B cell (primary cell): ENCODE data around the gene RNLS. TPM values are rescaled to one million over a fixed set of nuclear protein-coding genes. Genes with fewer than 3 reads are reported as not detected.

ENCODE experiments used
- ATAC-seq: fragments of 200-7000 bp; cut with Tn5 transposase; one replicate; pipeline ENCODE4 v1.10.0; 2021; ENCODE audit warnings: low read depth, mild to moderate bottlenecking, moderate number of reproducible peaks, moderate library complexity
- CTCF ChIA-PET: fragments of 350-600 bp; sonication (Branson Sonifier 250); formaldehyde crosslinking; loops from one replicate; lab custom pipeline; 2021; ENCODE audit warnings: antibody characterized with exemption, inconsistent platforms; lab: Charles Lee
- POLR2A ChIA-PET: fragments of 350-600 bp; sonication (Branson Sonifier 250); formaldehyde crosslinking; loops from one replicate; lab custom pipeline; 2021; ENCODE audit warnings: antibody characterized with exemption; lab: Charles Lee
- DNase-seq: peaks from one replicate; pipeline ENCODE4 v3.0.0; 2013
- H2AFZ ChIP-seq: 2 replicates; pipeline ENCODE4 v1.6.1; 2012; ENCODE audit warnings: mild to moderate bottlenecking, low read depth, low read length; ENCODE audit not compliant: insufficient read depth, poor library complexity, severe bottlenecking
- H3K27ac ChIP-seq, 2 donors: 1 replicate in 1 of 2; 2 replicates in 1 of 2; pipeline ENCODE4 v1.5.1; 2012 to 2013; ENCODE audit warnings: low read length in 2 of 2, mild to moderate bottlenecking in 2 of 2, moderate library complexity in 1 of 2
- H3K27me3 ChIP-seq, 4 experiments: fragments of 200-600 bp in 1 of 4; sonication (generic) in 1 of 4; replicated peaks in 1 of 4; 1 replicate in 2 of 4; 2 replicates in 2 of 4; pipeline versions ENCODE4 v1.6.1 to v1.7.0; 2013 to 2016; ENCODE audit warnings: low read length in 3 of 4, mild to moderate bottlenecking in 2 of 4, mixed read lengths in 1 of 4, moderate library complexity in 1 of 4; ENCODE audit not compliant: insufficient read depth in 4 of 4, control insufficient read depth in 3 of 4; ENCODE audit errors: control extremely low read depth in 1 of 4
- H3K36me3 ChIP-seq, 2 experiments: replicated peaks in 1 of 2; 1 replicate in 1 of 2; 2 replicates in 1 of 2; pipeline versions ENCODE4 v1.6.1 to v1.7.1; 2013; ENCODE audit warnings: low read length in 1 of 2; ENCODE audit not compliant: insufficient read depth in 2 of 2, control insufficient read depth in 1 of 2; ENCODE audit errors: control extremely low read depth in 1 of 2, extremely low read depth in 1 of 2
- H3K4me1 ChIP-seq, 2 donors: fragments of 200-600 bp in 1 of 2; sonication (generic) in 1 of 2; 1 replicate in 1 of 2; 2 replicates in 1 of 2; pipeline versions ENCODE4 v1.5.1 to v1.6.1; 2013 to 2017; ENCODE audit warnings: low read length in 2 of 2; ENCODE audit not compliant: control insufficient read depth in 2 of 2, insufficient read depth in 2 of 2
- H3K4me2 ChIP-seq: replicated peaks from 2 replicates; pipeline ENCODE3; 2012; ENCODE audit warnings: mild to moderate bottlenecking, low read depth, low read length; ENCODE audit not compliant: poor library complexity, severe bottlenecking
- H3K4me3 ChIP-seq, 5 experiments: fragments of 200-600 bp in 1 of 5; sonication (generic) in 1 of 5; 1 replicate in 3 of 5; 2 replicates in 2 of 5; pipeline versions ENCODE4 v1.5.1 to v1.7.0; 2011 to 2016; ENCODE audit warnings: low read length in 4 of 5, mild to moderate bottlenecking in 4 of 5, low read depth in 2 of 5, control low read depth in 1 of 5, moderate library complexity in 1 of 5; ENCODE audit not compliant: insufficient read depth in 1 of 5; ENCODE audit errors: control extremely low read depth in 1 of 5, extremely low read depth in 1 of 5
- H3K79me2 ChIP-seq: fragments of 200-600 bp; sonication (generic); one replicate; pipeline ENCODE4 v1.6.0; 2016; ENCODE audit warnings: low read length; ENCODE audit not compliant: control insufficient read depth, insufficient read depth
- H3K9ac ChIP-seq: fragments of 200-600 bp; sonication (generic); 2 replicates; pipeline ENCODE4 v1.6.1; 2017; ENCODE audit warnings: mild to moderate bottlenecking, low read length, moderate library complexity
- H3K9me3 ChIP-seq, 3 donors: one replicate each; pipeline versions ENCODE4 v1.6.1 to v1.7.1; 2013; ENCODE audit warnings: low read length in 2 of 3; ENCODE audit not compliant: control insufficient read depth in 2 of 3, insufficient read depth in 1 of 3; ENCODE audit errors: control extremely low read depth in 1 of 3
- H4K20me1 ChIP-seq: 2 replicates; pipeline ENCODE4 v1.6.0; 2012; ENCODE audit warnings: mild to moderate bottlenecking, low read length; ENCODE audit not compliant: insufficient read depth, control insufficient read depth, poor library complexity, severe bottlenecking
- H3K27ac Mint-ChIP-seq: one replicate; pipeline ENCODE4 v1.8.0; 2021; ENCODE audit warnings: mixed read lengths
- H3K27me3 Mint-ChIP-seq: one replicate; pipeline ENCODE4 v1.8.0; 2021; ENCODE audit warnings: mixed read lengths
- H3K4me1 Mint-ChIP-seq: one replicate; pipeline ENCODE4 v1.8.0; 2021; ENCODE audit warnings: mixed read lengths
- H3K4me3 Mint-ChIP-seq: one replicate; pipeline ENCODE4 v1.8.0; 2021; ENCODE audit warnings: mixed read lengths
- H3K9me3 Mint-ChIP-seq: one replicate; pipeline ENCODE4 v1.8.0; 2022; ENCODE audit warnings: mixed read lengths; ENCODE audit not compliant: insufficient read depth
- EZH2 ChIP-seq: IDR thresholded peaks from 2 replicates; pipeline ENCODE4 v1.6.1; 2012; ENCODE audit warnings: borderline replicate concordance, low read depth, mild to moderate bottlenecking, moderate library complexity, low read length; ENCODE audit not compliant: insufficient read depth, poor library complexity, severe bottlenecking
- WGBS: methylation state at CpG from one replicate; pipeline ENCODE4 v1.1.5; 2013; ENCODE audit warnings: missing lambda C conversion rate; ENCODE audit not compliant: insufficient coverage; 5-methylcytosine and 5-hydroxymethylcytosine counted together
- intact Hi-C: fragments of 100-400 bp; cut with micrococcal nuclease; formaldehyde crosslinking; loops from one replicate; pipeline ENCODE4 v1.10.0; 2022
- polyA plus RNA-seq: library from polyadenylated mRNA; depleted of rRNA; stranded (reverse); fragments of >200 nt; gene quantifications from 2 replicates; pipeline ENCODE4 v1.2.3, GENCODE V29; 2012
- total RNA-seq, 2 donors: library from RNA; stranded (reverse); fragments of 120-200 nt in 1 of 2; gene quantifications; 1 replicate in 1 of 2; 2 replicates in 1 of 2; pipeline versions ENCODE4 v1.2.3 to v1.2.4, GENCODE V29; 2013 to 2022
- TF ChIP-seq, protein P1 (sequence below): fragments of 200-600 bp; IDR thresholded peaks from one replicate; pipeline ENCODE4 v1.8.0; 2022; ENCODE audit warnings: antibody characterized with exemption, mild to moderate bottlenecking

Gene RNLS
- total and polyA plus RNA-seq, 2 donors (not counting 1 experiment from before 2014, with no cell fraction given), result 3.5 to 7.5 TPM

DNA sequence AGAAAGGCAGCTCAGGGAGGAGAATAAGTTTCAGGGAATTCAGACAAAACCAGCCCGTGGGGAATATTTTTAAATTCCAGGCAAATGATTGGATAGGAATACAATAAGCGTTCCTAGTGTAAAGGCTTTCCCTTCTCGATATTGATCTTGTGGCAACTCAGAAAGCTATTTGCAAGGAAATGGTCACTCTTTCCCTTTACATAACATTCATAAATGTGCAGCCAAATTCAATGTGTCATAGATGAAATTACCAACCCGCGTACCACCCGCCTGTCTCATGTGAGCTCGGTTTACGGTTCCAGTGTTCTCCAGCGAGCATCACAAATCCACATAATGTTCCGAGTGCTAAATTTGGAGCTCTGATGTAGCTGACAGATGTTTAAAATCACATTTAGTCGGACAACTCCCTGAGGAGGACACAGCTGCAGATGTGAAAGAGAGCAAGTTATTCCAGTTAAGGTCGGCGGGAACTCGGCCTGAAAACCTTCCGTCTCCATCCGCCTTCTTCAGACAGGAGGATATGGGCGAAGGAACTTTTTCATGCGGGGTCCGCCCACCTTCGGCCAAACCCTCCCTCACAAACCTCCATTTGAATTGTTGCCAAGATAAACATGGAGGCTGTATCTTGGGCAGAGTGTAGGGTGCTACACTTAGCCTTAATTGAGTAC lies 327.0 kb downstream of the RNLS start:
- no peaks in the 10 kb centered on the region for H3K9me3 Mint-ChIP-seq
- intact Hi-C loops, result no loop called here
- POLR2A ChIA-PET, result no interaction called here
- H3K9ac ChIP-seq, result no peak overlapping the region
- no peak overlapping the region for H3K27ac ChIP-seq
- H3K4me3 Mint-ChIP-seq, result no peak overlapping the region
- no peaks in the 10 kb centered on the region for H3K79me2 ChIP-seq
- TF ChIP-seq EZH2, result no peak
- TF ChIP-seq, protein P1, sequence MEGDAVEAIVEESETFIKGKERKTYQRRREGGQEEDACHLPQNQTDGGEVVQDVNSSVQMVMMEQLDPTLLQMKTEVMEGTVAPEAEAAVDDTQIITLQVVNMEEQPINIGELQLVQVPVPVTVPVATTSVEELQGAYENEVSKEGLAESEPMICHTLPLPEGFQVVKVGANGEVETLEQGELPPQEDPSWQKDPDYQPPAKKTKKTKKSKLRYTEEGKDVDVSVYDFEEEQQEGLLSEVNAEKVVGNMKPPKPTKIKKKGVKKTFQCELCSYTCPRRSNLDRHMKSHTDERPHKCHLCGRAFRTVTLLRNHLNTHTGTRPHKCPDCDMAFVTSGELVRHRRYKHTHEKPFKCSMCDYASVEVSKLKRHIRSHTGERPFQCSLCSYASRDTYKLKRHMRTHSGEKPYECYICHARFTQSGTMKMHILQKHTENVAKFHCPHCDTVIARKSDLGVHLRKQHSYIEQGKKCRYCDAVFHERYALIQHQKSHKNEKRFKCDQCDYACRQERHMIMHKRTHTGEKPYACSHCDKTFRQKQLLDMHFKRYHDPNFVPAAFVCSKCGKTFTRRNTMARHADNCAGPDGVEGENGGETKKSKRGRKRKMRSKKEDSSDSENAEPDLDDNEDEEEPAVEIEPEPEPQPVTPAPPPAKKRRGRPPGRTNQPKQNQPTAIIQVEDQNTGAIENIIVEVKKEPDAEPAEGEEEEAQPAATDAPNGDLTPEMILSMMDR, result no peak
- H2AFZ ChIP-seq, result no peak overlapping the region
- H3K4me2 ChIP-seq, result no peak overlapping the region
- 98% methylated on average over 12 of the region's 20 CpGs for WGBS
- no peaks in the 10 kb centered on the region for H3K4me1 ChIP-seq
- H3K4me3 ChIP-seq, result no peak overlapping the region
- H3K27me3 ChIP-seq, result no peaks in the 10 kb centered on the region
- H3K36me3 ChIP-seq, result no peaks in the 10 kb centered on the region
- peaks cover 5% of the 10 kb centered on the region for H3K4me1 Mint-ChIP-seq
- ATAC-seq, result no peak
- no peak for DNase-seq
- CTCF ChIA-PET, result interaction anchor here (0.6 to 1.0 kb wide), 2 partner anchors 133 to 296 kb away, joined by 3 to 5 read pairs; no protein-coding TSS in a partner anchor
- no peak overlapping the region for H3K27ac Mint-ChIP-seq
- no peaks in the 10 kb centered on the region for H3K27me3 Mint-ChIP-seq
- no peaks in the 10 kb centered on the region for H4K20me1 ChIP-seq
- H3K9me3 ChIP-seq, result no peaks in the 10 kb centered on the region

DNA sequence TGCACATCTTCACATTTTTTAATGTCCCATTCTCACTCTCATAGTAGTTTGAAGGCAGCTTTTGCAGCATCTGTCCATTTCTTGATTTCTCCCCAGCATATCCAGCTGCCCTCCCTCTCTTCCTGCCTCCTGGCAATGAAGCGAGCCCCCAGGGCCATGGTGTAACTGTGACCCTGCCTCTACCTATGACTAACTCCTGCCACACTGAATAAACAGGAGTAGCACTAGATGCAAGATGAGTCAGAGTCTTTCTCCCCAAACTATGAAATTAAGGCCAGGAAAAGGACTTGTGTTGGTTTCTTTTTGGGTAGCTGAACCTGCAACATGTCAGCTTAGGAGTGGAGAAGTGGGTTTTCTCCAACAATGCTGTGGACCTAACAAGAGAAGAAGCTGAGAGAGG lies 329.0 kb downstream of the RNLS start:
- WGBS, result no CpG with 5 or more reads among the region's 1 CpG

More for the DNA sequence above, 329.0 kb downstream of the RNLS start:
- H3K4me3 ChIP-seq, result no peak overlapping the region
- no peak overlapping the region for H3K9ac ChIP-seq
- H4K20me1 ChIP-seq, result no peaks in the 10 kb centered on the region
- H3K27me3 Mint-ChIP-seq, result no peaks in the 10 kb centered on the region
- H3K27ac ChIP-seq, result no peak overlapping the region
- H3K4me3 Mint-ChIP-seq, result no peak overlapping the region
- H3K27me3 ChIP-seq, result no peaks in the 10 kb centered on the region
- DNase-seq, result no peak
- intact Hi-C loops, result no loop called here
- no peaks in the 10 kb centered on the region for H3K9me3 Mint-ChIP-seq
- CTCF ChIA-PET, result no interaction called here
- H3K9me3 ChIP-seq, result no peaks in the 10 kb centered on the region
- H3K4me1 ChIP-seq, result no peaks in the 10 kb centered on the region
- TF ChIP-seq, protein P1, result no peak
- no peak for TF ChIP-seq EZH2
- no peaks in the 10 kb centered on the region for H3K79me2 ChIP-seq
- H3K36me3 ChIP-seq, result no peaks in the 10 kb centered on the region
- no peak overlapping the region for H3K27ac Mint-ChIP-seq
- H3K4me1 Mint-ChIP-seq, result peaks cover 3% of the 10 kb centered on the region
- ATAC-seq, result no peak
- no peak overlapping the region for H3K4me2 ChIP-seq
- POLR2A ChIA-PET, result no interaction called here
- H2AFZ ChIP-seq, result peak overlapping the region; percentile 8
